A172 (cell line): ENCODE data around the gene NT5C1A. TPM values are rescaled to one million over a fixed set of nuclear protein-coding genes. Genes with fewer than 3 reads are reported as not detected.

Experiments
- DNase-seq: peaks from one replicate; pipeline ENCODE4 v3.0.0-alpha.2; 2015; ENCODE audit warnings: low spot score
- total RNA-seq: library from RNA; depleted of rRNA; stranded (reverse); fragments of >200 nt; shearing (Covaris generic); gene quantifications from 2 replicates; pipeline ENCODE4 v1.2.3, GENCODE V29; 2014; rRNA removed

NT5C1A gene
- total RNA-seq: not detected in 2 replicates

DNA sequence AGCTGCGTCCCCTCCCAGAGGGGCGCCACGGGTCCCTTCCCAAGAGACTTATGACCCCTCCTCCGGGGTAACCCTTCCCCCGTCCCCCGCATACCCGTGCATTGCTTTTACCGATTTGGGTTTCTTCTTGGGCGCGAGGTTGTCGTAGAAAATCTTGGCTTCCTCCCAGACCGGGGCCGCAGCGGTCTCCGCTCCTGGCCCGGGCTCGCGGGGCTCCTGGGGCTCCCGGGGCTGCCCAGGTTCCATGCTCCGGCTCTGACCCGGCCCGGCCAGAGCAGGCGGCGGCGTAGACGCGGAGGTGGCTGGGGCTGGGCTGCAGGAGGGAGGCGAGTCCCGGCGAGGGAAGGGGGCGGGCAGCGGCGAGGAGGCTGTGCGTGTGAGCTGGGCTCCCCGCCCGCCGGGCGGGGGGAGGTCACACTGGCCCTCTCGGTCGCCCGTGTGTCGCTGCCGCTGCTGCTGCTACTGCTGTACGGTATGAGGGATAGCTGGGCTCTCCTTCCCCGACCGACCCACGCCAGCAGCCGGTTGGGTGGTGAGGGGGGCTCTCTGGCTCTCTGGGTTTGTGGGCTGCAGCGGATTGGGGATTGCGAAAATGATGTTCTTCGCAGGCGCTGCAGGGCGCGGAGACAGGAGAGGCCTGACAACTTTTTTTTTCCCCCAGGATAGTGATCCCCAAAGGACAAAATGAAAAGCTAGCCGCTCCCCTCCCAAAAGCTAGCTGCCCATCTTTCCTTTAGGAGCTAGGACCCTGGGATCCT lies at the start of gene NT5C1A:
Gene NT5C1A (minus strand): TSS at position 315 of the 758 bp plus-strand sequence. CDS start 69 bp downstream, at position 246.
- no peak for DNase-seq

DNA sequence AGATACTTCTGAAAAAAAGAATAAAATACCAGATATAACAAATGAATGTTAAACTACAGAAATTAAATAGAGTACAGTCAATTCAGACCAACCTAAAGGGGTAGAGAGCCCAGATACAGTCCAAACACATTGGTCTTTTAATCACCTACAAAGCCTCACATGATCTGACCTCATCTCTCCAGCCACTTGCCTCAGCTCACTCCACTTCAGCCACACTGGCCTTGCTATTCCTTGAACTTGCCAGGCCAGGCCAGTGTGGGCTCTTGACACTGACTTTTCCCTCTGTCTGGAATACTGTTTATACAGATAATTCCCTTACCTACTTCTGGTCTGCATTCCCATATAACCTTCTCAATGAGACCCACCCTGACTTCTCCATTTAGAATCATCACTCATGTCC lies 49.8 kb upstream of the NT5C1A start:
- no peak for DNase-seq

DNA sequence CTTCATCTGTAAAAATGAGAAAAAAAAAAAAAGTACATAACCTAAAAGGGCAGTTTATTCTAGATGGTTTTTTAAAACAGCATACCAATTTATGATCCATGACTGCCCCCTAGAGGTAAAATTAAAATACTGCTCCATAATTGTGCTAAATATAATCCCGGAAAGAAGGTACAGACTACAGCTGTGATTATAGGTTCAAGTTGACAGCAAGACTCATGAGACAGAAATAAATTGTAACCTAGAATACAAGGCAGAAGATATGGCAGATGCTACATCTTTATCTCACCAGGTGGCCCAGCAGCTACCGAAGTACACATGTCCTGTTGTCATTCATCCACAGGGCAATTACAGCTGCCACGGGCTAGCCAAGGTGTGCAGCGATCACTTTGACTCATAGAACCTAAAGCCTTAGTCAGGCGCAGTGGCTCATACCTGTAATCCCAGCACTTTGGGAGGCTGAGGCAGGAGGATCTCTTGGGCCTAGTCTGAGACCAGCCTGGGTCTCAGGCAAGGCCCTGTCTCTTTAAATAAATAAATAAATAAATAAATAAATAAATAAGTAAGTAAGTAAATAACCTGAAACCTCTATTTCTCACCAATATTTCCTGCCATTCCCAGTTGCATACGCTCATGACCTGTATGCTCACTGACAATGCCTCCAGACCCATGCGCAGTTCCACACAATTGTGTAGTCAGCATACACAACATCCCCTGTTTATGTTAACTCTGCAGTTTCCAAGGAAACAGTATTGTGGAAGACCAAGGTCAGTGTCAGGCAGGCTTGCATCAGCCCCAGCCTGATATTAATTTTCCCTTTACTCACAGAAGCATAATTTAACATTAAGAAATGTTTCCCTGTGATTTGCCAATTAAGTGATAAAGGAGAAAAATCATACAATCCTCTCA lies 48.4 kb upstream of the NT5C1A start:
- peak; percentile 53 for DNase-seq

DNA sequence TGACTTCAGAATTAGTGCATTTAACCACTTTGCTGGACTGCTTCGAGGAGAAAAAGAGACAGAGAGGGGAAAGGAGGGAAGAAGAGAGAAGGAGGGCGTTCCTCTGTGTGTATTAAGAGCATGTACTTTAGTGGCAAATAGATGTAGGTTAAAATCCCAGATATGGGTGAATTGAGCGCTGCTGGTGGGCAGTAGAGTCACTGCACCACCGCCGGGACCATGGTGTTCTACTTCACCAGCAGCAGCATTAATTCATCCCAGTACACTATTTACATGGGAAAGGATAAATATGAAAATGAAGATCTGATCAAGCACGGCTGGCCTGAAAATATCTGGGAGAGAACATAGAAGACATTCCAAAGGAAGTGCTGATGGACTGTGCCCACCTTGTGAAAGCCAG lies 45.9 kb upstream of the NT5C1A start:
- no peak for DNase-seq

DNA sequence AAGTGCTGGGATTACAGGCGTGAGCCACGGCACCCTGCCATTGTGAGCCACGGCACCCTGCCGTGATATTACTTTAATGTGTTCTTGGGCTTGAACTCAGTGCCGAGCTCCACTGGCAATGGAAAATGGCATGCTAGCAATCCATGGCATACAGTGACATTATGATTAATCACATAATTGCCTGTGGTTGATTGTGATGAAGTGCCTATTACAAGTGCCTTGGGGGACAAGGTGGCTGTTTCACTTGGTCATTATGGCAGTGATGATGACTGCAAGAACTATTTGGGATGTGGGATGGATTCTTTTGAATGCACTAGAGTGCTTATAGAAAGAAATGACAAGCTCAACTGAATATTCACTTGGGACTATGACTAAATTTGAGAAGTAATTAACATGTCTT lies 41.6 kb upstream of the NT5C1A start:
- DNase-seq: no peak

DNA sequence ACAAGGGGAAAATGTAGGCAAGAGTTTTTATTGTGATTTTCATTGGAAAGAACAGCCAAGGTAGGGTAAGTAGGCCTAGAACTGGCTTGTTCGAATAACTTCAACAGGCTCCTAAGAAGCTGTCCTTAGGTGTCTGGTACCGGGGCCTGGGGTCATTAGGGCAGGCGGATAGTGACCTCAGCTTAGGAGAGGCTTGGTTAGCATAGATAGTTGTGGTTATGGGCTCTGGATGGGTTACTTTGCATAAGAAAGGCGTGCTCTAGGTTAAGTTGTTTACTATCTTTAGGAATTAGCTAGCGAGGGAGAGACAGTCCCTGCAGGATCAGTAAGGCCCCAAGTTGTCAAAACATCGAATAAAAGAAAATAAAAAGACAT lies 40.0 kb upstream of the NT5C1A start:
- no peak for DNase-seq

DNA sequence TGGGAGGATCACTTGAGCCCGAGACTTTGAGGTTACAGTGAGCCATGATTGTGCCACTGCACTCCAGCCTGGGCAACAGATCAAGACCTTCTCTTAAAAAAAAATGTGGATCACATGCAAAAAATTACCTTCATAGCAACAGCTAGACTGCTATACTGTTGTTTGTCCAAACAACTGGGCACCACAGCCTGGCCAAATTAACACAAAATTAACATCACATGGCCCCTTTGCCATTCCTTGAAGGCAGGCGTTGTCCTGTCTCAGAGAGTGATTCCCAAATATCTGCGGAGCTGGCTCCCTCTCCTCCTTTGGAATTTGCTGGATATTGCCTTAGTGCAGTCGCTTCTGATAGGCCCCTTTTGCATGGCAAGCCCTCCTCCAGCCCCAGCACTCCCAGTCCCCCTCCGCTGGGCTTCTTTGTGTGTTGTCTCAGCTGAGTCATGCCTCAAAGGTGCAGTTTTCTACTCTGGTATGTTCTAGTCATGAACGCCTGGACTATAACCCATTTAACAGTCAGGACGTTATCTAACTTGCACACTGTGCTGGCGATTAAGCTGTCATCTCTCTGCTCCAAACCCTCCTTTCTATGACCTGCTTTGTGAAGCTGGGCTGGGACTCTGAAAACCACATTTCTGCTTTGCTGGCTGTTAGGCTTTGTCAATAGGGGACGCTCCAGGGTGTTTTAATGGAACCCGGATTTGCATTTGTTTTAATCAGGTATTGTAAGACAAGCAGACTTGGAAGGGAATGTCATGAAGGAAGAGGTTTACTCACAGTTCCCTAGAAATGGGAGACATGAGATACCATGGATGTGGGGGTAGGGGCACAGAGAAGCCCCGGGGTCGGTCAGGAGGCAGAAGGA lies 39.4 kb upstream of the NT5C1A start:
- no peak for DNase-seq

DNA sequence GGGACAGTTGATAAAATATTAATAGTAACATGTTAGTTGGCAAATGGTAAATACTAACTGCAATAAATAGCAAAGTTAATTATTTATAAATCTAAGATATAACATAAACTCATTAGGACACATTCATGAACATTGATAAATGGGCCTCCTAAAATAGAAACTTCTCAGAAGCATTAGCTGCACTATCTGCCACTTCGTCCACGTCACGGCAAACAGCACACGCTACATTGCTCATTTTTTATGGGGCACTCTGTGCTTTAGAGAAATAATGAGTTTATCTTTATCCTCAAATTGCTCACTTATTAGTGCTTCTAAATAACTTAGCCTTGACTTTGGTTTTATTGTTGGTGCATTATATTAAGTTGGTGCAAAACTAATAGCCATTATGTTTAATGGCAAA lies 35.6 kb upstream of the NT5C1A start:
- no peak for DNase-seq

DNA sequence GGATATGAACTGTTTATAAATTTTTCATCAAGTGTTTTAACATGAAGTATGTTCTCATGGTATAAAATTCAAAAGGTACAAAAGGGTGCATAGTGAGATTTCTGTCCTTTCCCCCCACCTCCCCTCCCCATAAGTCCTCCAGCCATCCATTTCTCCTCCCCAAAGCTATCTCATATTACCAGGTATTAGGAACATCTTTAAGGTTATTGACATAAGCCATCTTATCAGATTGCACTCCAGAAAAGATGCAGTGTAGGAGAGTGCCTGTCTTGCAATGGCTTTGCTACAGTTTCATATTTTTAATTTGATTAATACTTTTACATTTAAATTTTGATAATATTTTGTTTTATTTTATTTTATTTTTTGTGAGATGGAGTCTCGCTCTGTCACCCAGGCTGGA lies 32.9 kb upstream of the NT5C1A start:
- DNase-seq: no peak

DNA sequence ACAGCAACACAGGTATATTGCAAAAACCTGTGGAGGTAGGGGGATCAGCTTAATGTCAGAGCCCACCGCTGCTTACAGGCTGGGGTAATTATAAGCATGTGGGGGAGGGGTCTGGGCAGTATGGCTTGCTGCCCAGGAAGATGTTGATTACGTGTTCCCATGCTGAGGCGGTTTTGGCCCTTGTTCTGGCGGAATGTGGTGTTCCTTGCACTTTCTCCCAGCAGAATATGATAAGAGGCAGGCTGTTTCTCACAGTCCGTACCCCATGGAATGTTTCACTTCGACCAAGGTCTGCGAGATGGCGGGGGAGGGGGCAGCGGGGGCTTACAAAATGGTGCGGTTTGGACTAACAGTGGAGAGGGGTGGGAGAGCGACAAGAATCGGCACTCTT lies 29.1 kb upstream of the NT5C1A start:
- no peak for DNase-seq

DNA sequence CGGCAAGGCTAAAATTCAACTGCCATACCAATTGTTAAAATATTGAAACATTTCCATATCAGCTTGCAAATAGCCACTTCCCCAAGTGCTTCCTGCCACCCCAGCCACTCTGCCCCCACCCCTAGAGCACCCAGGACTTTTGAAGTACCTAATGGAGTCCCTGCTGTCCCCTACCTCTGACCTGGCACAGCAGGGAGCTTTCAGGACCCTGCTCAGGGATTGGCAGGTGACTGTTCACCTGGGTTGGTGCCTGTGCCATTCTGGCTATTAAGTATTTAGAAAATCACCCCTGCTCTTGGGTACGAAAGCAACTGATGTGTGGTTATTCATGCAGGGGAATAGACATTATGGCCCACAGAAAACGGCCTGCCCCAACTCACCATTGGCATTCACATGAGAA lies 28.4 kb upstream of the NT5C1A start:
- DNase-seq: no peak

DNA sequence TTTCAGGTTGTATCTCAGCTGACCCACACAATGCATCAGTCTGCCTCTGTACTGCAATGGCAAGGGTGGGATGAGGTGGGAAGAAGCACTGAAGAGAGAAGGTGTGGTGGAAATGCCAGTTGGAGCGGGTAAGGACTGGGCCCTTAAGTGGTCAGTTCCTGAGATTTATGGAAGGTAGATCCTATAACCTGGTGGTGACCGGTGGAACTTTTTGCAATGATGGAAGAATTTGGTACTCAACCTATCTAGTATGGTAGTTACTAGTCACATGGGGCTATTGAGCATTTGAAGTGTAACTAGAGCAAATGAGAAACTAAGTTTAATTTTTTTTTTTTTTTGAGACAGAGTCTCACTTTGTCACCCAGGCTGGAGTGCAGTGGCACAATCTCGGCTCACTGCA lies 27.5 kb upstream of the NT5C1A start:
- DNase-seq: no peak

DNA sequence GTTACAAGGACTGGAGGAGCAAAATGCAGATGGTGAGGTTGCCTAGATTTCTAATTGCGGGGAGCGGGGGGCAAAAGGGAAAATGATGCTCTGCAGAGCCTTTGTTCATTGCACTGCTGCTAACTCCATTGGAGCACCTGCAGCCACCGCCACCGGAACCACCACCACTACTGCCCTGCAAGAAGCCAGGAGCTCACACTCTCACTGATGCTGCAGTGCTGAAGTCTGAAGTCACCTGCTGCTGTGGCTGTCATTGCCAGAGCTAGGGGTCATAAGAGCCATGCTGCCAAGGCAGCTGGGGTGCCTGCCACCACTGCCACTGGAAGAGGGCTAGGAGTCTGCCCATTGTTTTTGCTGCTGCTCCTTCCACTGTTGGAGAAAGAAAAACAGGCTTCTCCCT lies 26.7 kb upstream of the NT5C1A start:
- no peak for DNase-seq

DNA sequence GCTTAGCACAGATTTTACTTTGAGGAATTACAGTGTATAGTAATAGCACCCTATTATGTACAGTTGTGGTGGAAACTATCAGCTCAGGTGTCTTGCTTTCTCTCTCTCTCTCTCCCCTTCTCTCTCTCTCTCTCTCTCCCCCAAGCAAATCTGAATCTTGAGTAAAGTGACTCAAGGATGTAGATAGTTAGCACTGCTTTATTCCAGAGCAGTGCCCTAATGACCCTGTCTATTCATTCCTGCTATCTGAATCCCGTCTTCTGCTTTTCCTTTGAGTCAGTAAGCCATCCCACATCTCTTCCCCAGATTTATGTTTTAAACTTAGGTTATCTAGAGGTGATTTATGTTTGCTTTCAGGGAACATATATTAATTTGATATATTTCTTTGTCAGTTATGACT lies 24.5 kb upstream of the NT5C1A start:
- no peak for DNase-seq

DNA sequence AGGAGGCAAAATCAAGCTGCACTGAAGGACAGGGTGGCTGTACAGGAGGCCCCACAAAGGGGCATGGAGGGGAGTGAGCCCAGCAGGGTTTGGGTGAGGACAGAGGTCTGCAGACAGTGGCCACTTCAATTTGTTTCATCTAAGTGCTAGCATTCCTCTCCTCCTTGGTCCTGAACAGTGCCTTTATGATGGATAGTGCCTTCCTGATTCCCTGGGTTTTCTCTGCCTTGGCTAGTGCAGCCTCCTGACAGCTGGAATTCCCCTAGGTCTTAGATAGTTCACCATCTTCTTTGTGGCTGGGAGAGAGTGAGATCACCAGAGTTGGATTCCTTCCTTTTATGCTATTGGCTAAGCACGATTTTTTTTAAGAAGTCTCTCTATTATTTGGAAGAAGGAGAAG lies 23.1 kb upstream of the NT5C1A start:
- DNase-seq: no peak

DNA sequence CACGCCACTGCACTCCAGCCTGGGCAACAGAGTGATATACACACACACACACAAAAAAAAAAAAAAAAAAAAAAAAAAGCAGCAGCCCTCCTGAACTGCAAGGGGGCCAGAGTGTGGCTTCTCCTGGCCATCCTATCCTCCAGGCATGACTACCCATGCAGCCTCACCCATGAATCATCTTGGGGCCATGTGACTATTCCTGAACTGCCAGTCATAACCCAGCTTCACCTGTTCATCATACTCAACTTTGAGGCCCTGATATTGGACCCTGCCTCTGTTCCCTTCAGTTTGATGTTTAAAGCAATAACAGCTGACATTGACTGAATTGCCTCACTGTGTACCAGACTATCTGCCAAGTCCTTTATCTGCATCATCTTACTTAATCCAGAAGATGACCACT lies 22.1 kb upstream of the NT5C1A start:
- DNase-seq: no peak

DNA sequence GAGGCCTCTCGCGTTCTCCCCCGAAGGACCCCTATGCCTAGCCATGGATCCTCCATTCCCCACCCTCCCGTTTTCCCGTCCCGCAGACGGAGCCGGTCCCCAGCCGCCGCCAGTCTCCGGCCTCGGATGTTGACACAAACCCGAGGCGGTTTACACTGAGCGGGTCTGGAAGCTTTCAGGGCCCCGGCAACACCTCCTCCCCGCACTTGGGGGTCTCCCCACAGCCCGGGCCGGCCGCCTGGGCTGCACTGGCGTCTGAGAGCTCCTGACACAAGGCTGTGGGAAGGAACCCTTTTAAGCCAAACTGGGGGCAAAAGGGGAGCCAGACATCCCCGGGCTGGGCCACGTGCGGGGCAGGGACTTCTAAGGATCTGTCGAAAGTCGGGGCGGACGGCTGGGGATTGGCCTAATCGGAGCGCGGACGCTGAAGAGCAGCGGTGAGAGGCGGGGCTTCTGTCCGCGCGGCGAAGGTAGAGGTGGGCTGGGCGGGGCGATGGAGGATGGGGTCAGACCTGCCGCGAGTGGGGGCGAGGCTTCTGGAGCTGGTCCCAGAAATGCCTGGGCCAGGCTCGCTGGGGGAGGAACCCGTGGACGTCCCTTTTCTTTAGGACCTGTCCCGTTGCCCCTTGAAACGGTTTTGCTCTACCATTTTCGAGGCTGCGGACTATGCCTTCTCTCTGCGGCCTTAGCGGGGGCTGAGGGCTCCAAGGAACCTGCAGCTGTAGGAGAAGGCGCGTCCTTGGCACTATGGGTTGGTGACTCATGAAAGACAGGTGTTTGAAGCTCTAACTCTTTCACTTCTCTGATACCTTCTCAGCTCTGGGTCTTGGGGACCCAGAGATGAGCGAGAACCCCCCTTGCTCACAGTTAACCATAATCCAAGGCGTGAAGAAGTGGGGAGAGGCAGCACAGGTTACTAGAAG lies 20.5 kb upstream of the NT5C1A start:
- no peak for DNase-seq

DNA sequence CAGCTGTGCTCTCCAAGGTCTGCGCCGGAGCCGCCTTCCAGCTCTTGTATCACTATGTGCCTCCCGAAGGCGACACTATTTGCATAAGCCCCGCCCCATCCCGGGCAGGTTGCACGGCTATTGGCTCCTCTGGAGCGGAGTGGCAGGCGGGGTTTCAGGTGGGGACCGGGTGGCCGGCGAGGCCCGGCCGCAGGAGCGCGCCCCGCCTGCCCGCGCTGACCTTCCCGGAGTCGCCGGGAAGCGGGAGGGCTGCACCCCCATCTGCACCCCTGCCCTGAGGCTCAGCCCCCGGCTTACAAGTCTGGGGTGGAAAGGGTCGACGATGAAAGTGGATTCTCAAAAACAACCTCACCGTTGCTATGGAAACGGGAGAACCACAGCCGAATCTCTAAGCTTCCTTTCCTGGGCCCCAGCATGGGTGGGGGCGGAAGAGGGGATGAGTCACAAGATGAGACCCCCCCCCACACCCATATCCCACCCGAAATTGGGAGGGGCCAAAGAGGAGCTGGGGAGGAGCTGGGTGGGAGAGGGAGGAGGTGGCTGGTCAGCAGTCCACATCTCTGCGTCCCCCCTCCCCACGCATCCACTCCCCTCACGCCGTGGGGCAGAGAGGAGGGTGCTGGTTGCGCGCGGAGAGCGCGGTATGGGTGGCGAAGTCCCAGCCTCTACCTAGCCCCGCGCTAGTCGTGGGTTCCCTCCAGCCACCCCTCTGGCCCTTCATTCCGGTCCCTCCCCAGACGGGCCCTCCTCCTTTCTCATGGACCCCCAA lies 19.7 kb upstream of the NT5C1A start, which contains the start of gene HPCAL4:
Gene HPCAL4 (minus strand): TSS at position 51 of the 769 bp plus-strand sequence. CDS start 6,830 bp downstream, outside the sequence.
- DNase-seq: peak; percentile 71

DNA sequence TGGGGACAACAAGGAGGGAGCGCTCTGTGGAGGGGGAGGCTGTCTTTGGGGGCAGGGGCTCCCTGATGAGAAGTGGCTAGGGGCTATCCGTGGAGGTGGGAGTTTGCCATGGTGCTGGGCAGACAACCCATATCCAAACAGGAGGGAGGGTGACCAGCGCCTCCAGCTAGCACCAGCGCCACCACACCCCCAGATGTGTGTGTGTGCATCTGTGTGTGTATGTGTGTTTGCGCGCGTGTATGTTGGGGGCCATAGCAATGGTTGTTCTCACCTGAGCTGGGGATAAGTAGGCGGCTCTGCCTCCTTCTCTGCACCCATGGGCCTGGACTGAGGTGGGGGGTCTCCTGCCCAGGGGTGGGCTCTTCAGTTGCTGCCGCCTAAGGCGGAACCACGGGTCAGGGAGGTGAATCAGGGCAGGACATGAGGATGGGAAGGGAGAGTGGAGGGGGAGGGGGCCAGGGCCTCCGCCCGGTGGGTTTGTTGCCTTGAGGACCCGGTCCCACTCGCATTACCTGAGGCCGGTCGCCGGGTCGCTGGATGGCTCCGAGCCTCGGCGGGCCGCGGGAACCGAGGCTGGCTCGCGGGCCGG lies 19.0 kb upstream of the NT5C1A start:
- no peak for DNase-seq

DNA sequence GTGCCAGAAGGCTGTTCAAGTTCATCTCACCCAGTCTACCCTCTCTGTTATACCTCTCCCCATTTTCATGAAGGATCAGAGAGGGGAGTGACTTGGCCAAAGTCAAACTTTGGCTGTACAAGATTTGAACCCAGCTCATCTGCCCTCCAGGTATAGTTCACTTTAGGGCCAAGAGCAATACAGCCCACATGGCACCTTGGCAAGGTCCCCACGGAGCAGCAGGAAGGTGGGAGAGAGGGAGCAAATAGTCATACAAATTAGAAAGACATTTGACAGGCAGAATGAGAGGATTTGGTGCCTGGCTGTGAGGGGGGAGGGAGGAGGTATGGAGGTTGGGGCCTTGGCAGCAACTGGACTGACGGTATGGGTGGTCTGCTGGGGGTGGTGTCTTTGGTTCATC lies 18.3 kb upstream of the NT5C1A start:
- DNase-seq: no peak
